ENCODE data around the gene ZDHHC13. TPM values are rescaled to one million over a fixed set of nuclear protein-coding genes. Genes with fewer than 3 reads are reported as not detected.

The ZDHHC13 gene
- total and polyA plus RNA-seq, 2 of the 8 experiments (the other 6 are each of a cell fraction or from before 2014, with no cell fraction given): 22.4 to 24.1 TPM

DNA sequence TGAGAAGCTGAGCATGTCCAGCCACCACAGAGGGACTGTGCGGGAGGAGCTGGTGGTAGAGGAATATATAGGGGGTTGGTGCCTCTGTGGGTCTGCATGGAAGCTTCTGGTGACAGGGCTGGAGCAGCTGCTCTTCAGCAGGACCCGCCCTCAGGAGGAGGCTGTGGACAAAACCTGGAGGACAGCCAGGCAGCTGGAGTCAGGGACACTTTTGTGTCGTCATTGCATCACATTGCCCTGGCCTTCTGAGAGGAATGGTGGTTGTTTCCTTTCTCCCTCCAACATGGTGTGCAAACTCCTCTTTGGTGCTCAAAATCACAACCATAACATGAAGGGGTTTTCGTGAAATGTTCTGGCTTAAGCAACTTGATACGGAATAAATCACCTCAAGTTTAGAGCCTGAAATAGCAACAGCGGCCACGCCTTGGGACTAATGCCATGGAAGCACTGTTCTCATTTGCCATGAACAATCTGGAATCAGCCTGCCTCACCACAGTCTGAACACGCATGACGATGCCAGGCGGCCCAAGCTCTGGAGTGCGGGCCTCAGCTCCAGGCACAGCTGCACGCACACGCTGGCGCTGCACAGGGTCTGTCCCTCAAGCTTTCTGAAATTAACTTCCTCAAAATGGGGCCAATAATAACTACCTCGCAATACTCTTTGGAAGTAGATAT, 102.0 kb downstream of the ZDHHC13 start:
- Histone ChIP-seq H3K23ac (ENCODE audit: insufficient read length) (peak overlapping the region; percentile 1), H3K4me3 (ENCODE audit: extremely low read depth in 1 of 4, insufficient read depth in 2 of 4, low read depth in 3 of 4, low read length in 4 of 4) (no peak overlapping the region), H4K5ac (ENCODE audit: insufficient read length, low read depth, low read length) (no peak overlapping the region), H3K27ac (ENCODE audit: low read depth, low read length) (no peak overlapping the region), H2AK5ac (ENCODE audit: low read depth, low read length) (no peak overlapping the region), H3K4me2 (ENCODE audit: insufficient read depth in 1 of 2, low read depth in 2 of 2, low read length in 2 of 2) (no peak overlapping the region), H3K27me3 (replicated peaks in 1 of 4; ENCODE audit: control insufficient read depth in 3 of 4, extremely low read depth in 1 of 4, insufficient read depth in 3 of 4, low read length in 3 of 4) (no peaks in the 10 kb centered on the region), H3K18ac (ENCODE audit: extremely low read depth, low read length) (no peak overlapping the region), H3K9ac (replicated peaks in 1 of 4; ENCODE audit: extremely low read depth in 1 of 4, low read depth in 3 of 4, low read length in 3 of 4) (no peak overlapping the region), H3K9me3 (ENCODE audit: insufficient read depth in 2 of 2, low read depth in 1 of 2, low read length in 1 of 2) (no peaks in the 10 kb centered on the region), H4K91ac (replicated peaks; ENCODE audit: insufficient read length, low read length) (no peak overlapping the region), H3K23me2 (ENCODE audit: low read depth, low read length) (no peaks in the 10 kb centered on the region), H3K36me3 (ENCODE audit: control insufficient read depth in 2 of 4, insufficient read depth in 4 of 4, low read length in 3 of 4) (peaks cover 0 to 5% (median 2%) of the 10 kb centered on the region in 4 experiments; a peak in 2 of 8 replicates), H2BK20ac (ENCODE audit: low read length) (no peak overlapping the region), H4K8ac (ENCODE audit: extremely low read depth, insufficient read depth, low read length) (peak overlapping the region; percentile 38; the same call in 1 of the 2 replicates), H4K20me1 (replicated peaks in 1 of 2; ENCODE audit: control insufficient read depth in 1 of 2, insufficient read depth in 2 of 2, low read length in 2 of 2) (no peaks in the 10 kb centered on the region), H3K4me1 (replicated peaks in 1 of 4; ENCODE audit: control insufficient read depth in 3 of 4, insufficient read depth in 4 of 4, low read length in 3 of 4) (peaks cover 0 to 3% (median 0%) of the 10 kb centered on the region in 4 experiments; a peak in 1 of 7 replicates), H3K56ac (replicated peaks; ENCODE audit: insufficient read length, low read depth, low read length) (no peak overlapping the region), H2BK15ac (ENCODE audit: low read length) (no peak overlapping the region), H3K79me1 (ENCODE audit: low read depth, low read length) (no peaks in the 10 kb centered on the region), H3K79me2 (ENCODE audit: control insufficient read depth in 1 of 2, insufficient read depth in 2 of 2, low read length in 2 of 2) (no peaks in the 10 kb centered on the region), H2BK5ac (ENCODE audit: low read depth, low read length) (no peak overlapping the region), H2AFZ (ENCODE audit: low read length) (0 out of 2 replicates have a peak overlapping the region, but pooled peaks have one; percentile 77), H3K14ac (ENCODE audit: insufficient read length) (no peak overlapping the region), H2BK12ac (ENCODE audit: low read depth, low read length) (peak overlapping the region; percentile 72; the same call in 1 of the 2 replicates), H3K4ac (replicated peaks; ENCODE audit: insufficient read length, low read depth, low read length) (no peak overlapping the region), H2BK120ac (replicated peaks; ENCODE audit: low read depth, low read length) (no peak overlapping the region)
- TF ChIP-seq CEBPB (IDR thresholded peaks at IDR 0.05; ENCODE audit: low read depth, low read length): peak; percentile 55
- no peak for TF ChIP-seq CHD1 (IDR thresholded peaks at IDR 0.05; ENCODE audit: low read depth, low read length)
- POLR2A ChIA-PET (ENCODE audit: partially characterized antibody): no interaction called here
- WGBS, 2 experiments (ENCODE audit: extremely low coverage in 1 of 2, insufficient coverage in 1 of 2, insufficient read length in 1 of 2, insufficient replicate concordance in 2 of 2, low coverage in 1 of 2, low lambda C conversion rate in 2 of 2, missing lambda C conversion rate in 1 of 2): 89% methylated on average over 15 of the region's 15 CpGs; no CpG with 5 or more reads in 1 of the 2 experiments
- no peak for DNase-seq (ENCODE audit: low read depth in 1 of 2, low spot score in 2 of 2)
- CTCF ChIA-PET (ENCODE audit: partially characterized antibody): interaction anchor here (1.1 to 1.2 kb wide), 2 partner anchors 41 to 148 kb away, joined by 3 read pairs; no protein-coding TSS in a partner anchor
- FAIRE-seq: no peak
